ENCODE results near the gene CRYGD.

Gene CRYGD

DNA sequence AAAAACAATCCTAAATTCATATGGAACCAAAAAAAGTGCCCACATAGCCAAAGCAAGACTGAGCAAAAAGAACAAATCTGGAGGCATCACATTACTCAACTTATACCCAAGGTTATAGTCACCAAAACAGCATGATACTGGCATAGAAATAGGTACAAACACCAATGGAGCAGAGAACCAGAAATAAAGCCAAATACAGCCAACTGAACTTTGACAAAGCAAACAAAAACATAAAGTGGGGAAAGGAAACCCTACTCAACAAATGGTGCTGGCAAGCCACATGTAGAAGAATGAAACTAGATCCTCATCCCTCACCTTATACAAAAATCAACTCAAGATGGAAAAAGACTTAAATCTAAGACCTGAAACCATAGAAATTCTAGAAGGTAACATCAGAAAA lies 40.5 kb downstream of the CRYGD start:
- DNase-seq (ENCODE audit: low read depth): no peak

DNA sequence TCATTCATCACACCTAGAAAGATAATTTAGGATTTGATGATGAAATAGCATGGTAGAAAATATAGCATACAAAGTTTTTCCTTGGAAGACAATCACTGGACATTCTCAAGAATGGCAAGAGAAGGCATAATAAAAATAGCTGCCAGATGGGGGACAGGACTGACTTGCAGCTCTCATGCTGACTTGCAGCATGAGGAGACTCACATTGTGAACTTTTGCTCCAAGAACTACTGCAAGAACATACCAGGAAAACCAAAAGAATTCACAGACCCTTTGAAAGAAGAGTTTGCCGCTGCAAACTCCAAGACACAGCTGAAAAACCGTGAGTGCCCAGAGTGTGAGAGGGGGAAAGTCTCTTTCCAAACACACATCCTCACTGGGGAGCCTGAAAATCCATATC lies 47.0 kb downstream of the CRYGD start:
- DNase-seq (ENCODE audit: low read depth): no peak

DNA sequence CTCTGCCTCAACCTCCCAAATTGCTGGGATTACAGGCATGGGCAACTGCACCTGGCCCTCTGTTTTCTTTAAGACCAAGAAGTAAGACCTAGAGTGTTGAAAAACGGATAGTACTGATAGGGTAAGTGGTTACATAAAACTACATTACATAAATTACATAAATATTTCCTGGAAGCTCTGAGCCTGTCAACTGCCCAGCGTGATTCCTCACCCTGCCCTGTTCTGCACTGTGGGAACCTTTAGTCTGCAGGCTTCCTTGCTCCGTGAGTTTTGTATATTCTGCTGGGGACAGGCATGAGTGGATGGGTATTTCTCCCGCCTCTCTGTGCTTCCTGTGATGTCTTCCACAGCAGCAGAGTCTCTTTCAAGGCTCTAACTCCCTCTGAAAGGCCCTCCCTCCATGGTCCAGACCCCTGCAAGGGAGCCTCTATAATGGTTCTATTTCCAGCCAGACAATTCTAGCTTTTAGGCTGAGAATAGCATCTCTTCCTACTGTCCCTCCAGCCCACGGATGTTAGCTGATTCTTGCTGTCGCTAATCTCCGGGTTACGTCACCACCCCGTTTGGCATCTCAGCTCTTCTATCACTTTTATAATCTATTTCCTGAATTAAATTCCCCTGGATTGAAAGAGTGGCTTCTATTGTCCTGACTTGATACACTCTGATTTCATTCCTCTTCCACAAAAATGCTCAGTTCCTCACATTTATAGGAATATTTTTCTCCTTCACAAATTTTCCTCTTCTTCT lies 49.5 kb downstream of the CRYGD start:
- no peak for DNase-seq (ENCODE audit: low read depth)

GRCh38 chr2:208072250-208072892 lies 52.0 kb downstream of the CRYGD start:
- DNase-seq (ENCODE audit: low read depth): no peak
